Measurements from ENCODE around the gene CDYL. TPM values are rescaled to one million over a fixed set of nuclear protein-coding genes. Genes with fewer than 3 reads are reported as not detected.

The CDYL gene
- total RNA-seq, 3 donors from 2014 or later (not counting 1 experiment from before 2014, with no cell fraction given): 81.3 to 101 (median 83.8) TPM

GRCh38 chr6:4939241-4939640 is 163.0 kb downstream of the CDYL start:
- Mint-ChIP-seq H3K27me3 (ENCODE audit: low read depth in 2 of 2) (no peaks in the 10 kb centered on the region), H3K9me3 (no peaks in the 10 kb centered on the region), H3K4me3 (no peak overlapping the region), H3K27ac (no peak overlapping the region), H3K4me1 (peaks cover 57 to 59% of the 10 kb centered on the region in 2 donors), H3K36me3 (no peaks in the 10 kb centered on the region)
- DNase-seq (no peak), ATAC-seq (no peak)
- Histone ChIP-seq H3K27ac (ENCODE audit: low read length) (no peak overlapping the region), H3K27me3 (ENCODE audit: control insufficient read depth, insufficient read depth, low read length) (no peaks in the 10 kb centered on the region), H3K4me3 (ENCODE audit: low read length) (no peak overlapping the region), H3K36me3 (ENCODE audit: control insufficient read depth, insufficient read depth, low read length) (peaks cover 4% of the 10 kb centered on the region), H3K9me3 (ENCODE audit: control insufficient read depth, insufficient read depth, low read length) (no peaks in the 10 kb centered on the region), H3K4me1 (ENCODE audit: control insufficient read depth, insufficient read depth, low read length) (peaks cover 21% of the 10 kb centered on the region)
- WGBS (ENCODE audit: insufficient coverage): 71% methylated on average over 1 of the region's 1 CpG
- intact Hi-C loops (cut with micrococcal nuclease): no loop called here
- TF ChIP-seq, protein P1, sequence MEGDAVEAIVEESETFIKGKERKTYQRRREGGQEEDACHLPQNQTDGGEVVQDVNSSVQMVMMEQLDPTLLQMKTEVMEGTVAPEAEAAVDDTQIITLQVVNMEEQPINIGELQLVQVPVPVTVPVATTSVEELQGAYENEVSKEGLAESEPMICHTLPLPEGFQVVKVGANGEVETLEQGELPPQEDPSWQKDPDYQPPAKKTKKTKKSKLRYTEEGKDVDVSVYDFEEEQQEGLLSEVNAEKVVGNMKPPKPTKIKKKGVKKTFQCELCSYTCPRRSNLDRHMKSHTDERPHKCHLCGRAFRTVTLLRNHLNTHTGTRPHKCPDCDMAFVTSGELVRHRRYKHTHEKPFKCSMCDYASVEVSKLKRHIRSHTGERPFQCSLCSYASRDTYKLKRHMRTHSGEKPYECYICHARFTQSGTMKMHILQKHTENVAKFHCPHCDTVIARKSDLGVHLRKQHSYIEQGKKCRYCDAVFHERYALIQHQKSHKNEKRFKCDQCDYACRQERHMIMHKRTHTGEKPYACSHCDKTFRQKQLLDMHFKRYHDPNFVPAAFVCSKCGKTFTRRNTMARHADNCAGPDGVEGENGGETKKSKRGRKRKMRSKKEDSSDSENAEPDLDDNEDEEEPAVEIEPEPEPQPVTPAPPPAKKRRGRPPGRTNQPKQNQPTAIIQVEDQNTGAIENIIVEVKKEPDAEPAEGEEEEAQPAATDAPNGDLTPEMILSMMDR (IDR thresholded peaks at IDR 0.05): no peak

- Mint-ChIP-seq H3K36me3 (no peaks in the 10 kb centered on the region), H3K27ac (no peak overlapping the region), H3K27me3 (ENCODE audit: low read depth in 2 of 2) (no peaks in the 10 kb centered on the region), H3K4me3 (no peak overlapping the region), H3K4me1 (peaks cover 47 to 56% of the 10 kb centered on the region in 2 donors), H3K9me3 (no peaks in the 10 kb centered on the region)
- no peak overlapping the region for H3K4me3 ChIP-seq (ENCODE audit: low read length)
- intact Hi-C loops (cut with micrococcal nuclease): no loop called here
- H3K27me3 ChIP-seq (ENCODE audit: control insufficient read depth, insufficient read depth, low read length): no peaks in the 10 kb centered on the region
- H3K27ac ChIP-seq (ENCODE audit: low read length): no peak overlapping the region
- 59% methylated on average over 5 of the region's 5 CpGs for WGBS (ENCODE audit: insufficient coverage)
- DNase-seq (no peak), ATAC-seq (no peak)
- TF ChIP-seq, protein P1 (IDR thresholded peaks at IDR 0.05): no peak
- peaks cover 12% of the 10 kb centered on the region for H3K36me3 ChIP-seq (ENCODE audit: control insufficient read depth, insufficient read depth, low read length)
- peaks cover 19% of the 10 kb centered on the region for H3K4me1 ChIP-seq (ENCODE audit: control insufficient read depth, insufficient read depth, low read length)
- no peaks in the 10 kb centered on the region for H3K9me3 ChIP-seq (ENCODE audit: control insufficient read depth, insufficient read depth, low read length)
Measured at GRCh38 chr6:4940416-4940815, 164.2 kb downstream of the CDYL start.

- DNase-seq (peak; percentile 28 to 31), ATAC-seq (peak; percentile 82 to 89 (median 83))
- Mint-ChIP-seq H3K4me3 (peak overlapping the region; percentile 33), H3K9me3 (no peaks in the 10 kb centered on the region), H3K4me1 (peaks cover 34 to 43% of the 10 kb centered on the region in 2 donors), H3K27me3 (ENCODE audit: low read depth in 2 of 2) (no peaks in the 10 kb centered on the region), H3K36me3 (no peaks in the 10 kb centered on the region), H3K27ac (peak overlapping the region; percentile 82 to 88)
- Histone ChIP-seq H3K4me1 (ENCODE audit: control insufficient read depth, insufficient read depth, low read length) (peaks cover 12% of the 10 kb centered on the region), H3K4me3 (ENCODE audit: low read length) (no peak overlapping the region), H3K27ac (ENCODE audit: low read length) (peak overlapping the region; percentile 22), H3K27me3 (ENCODE audit: control insufficient read depth, insufficient read depth, low read length) (no peaks in the 10 kb centered on the region), H3K36me3 (ENCODE audit: control insufficient read depth, insufficient read depth, low read length) (peaks cover 23% of the 10 kb centered on the region), H3K9me3 (ENCODE audit: control insufficient read depth, insufficient read depth, low read length) (no peaks in the 10 kb centered on the region)
- TF ChIP-seq, protein P1 (IDR thresholded peaks at IDR 0.05): no peak
- WGBS (ENCODE audit: insufficient coverage): 54% methylated on average over 6 of the region's 6 CpGs
- intact Hi-C loops (cut with micrococcal nuclease): loop anchor here (2.0 kb wide), 2 partner anchors 35 to 333 kb away; no protein-coding TSS in a partner anchor
Measured at GRCh38 chr6:4941782-4942672, 165.8 kb downstream of the CDYL start.

Measured in natural killer cell (primary cell).